ENCODE measurements around the gene RNF152.

DNA sequence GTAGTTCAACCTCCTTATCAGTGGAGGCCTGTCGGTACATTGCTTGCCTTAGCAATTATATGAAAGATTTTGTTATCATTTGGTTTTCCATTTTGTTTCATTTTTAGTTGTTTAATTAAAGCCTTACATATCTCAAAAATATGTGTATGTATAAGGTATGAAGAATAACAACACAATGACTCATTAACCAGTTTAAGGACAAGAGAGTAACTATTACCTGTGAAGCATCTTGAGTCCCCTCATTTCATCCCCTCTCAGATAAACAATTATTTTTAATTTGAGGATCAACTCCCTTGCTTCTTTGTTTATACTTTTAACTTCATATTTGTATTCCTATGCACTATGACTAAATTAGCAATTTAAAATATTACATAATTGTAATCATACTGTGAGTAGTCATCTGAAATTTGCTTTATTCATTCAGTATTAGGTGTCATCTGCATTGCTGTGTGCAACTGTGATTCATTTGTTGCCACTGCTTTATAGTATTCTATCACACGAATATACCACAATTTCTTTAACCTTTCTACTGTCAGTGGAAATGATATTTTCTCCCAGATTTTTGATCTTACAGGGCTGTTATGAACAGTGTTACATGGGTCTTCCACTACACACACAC, 126.4 kb downstream of the RNF152 start:
- TF ChIP-seq, protein P1, sequence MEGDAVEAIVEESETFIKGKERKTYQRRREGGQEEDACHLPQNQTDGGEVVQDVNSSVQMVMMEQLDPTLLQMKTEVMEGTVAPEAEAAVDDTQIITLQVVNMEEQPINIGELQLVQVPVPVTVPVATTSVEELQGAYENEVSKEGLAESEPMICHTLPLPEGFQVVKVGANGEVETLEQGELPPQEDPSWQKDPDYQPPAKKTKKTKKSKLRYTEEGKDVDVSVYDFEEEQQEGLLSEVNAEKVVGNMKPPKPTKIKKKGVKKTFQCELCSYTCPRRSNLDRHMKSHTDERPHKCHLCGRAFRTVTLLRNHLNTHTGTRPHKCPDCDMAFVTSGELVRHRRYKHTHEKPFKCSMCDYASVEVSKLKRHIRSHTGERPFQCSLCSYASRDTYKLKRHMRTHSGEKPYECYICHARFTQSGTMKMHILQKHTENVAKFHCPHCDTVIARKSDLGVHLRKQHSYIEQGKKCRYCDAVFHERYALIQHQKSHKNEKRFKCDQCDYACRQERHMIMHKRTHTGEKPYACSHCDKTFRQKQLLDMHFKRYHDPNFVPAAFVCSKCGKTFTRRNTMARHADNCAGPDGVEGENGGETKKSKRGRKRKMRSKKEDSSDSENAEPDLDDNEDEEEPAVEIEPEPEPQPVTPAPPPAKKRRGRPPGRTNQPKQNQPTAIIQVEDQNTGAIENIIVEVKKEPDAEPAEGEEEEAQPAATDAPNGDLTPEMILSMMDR (IDR thresholded peaks at IDR 0.05; ENCODE audit: low read depth, low read length, poor library complexity, severe bottlenecking), result no peak
- no peak for TF ChIP-seq EZH2phosphoT487 (IDR thresholded peaks at IDR 0.05; ENCODE audit: borderline replicate concordance, low read length)

Data from DOHH2 (cell line).